Mesothelial cell of epicardium (in vitro differentiated cells): ENCODE measurements around the gene CARMIL3. TPM values are rescaled to one million over a fixed set of nuclear protein-coding genes. Genes with fewer than 3 reads are reported as not detected.
"Not testable (repeated sequence)": the region's sequence is repeated elsewhere in the genome, so short reads cannot be mapped to it uniquely, and the experiment has no call there.

Source experiments
- DNase-seq, 2 experiments: peaks; one replicate each; pipeline ENCODE4 v3.0.0; 2021; ENCODE audit warnings: low spot score in 2 of 2; ENCODE audit not compliant: unreplicated experiment in 2 of 2
- H3K27ac Mint-ChIP-seq: 2 replicates; pipeline ENCODE4 v1.8.0; 2021; ENCODE audit warnings: mixed read lengths
- H3K27me3 Mint-ChIP-seq: 2 replicates; pipeline ENCODE4 v1.8.0; 2021; ENCODE audit warnings: low read depth, mixed read lengths
- H3K36me3 Mint-ChIP-seq: 2 replicates; pipeline ENCODE4 v1.8.0; 2021; ENCODE audit warnings: mixed read lengths
- H3K4me1 Mint-ChIP-seq: 2 replicates; pipeline ENCODE4 v1.8.0; 2021; ENCODE audit warnings: mixed read lengths
- H3K4me3 Mint-ChIP-seq: 2 replicates; pipeline ENCODE4 v1.8.0; 2021; ENCODE audit warnings: mild to moderate bottlenecking, moderate library complexity, mixed read lengths
- H3K9me3 Mint-ChIP-seq: 2 replicates; pipeline ENCODE4 v1.8.0; 2021; ENCODE audit warnings: mixed read lengths
- total RNA-seq: library from RNA; stranded (reverse); gene quantifications from 3 replicates; pipeline ENCODE4 v1.2.1, GENCODE V29; 2021
- TF ChIP-seq, protein P1 (sequence below): fragments of 200-600 bp; sonication (generic); IDR thresholded peaks from one replicate; pipeline ENCODE4 v1.5.0; 2021; ENCODE audit warnings: antibody characterized with exemption; ENCODE audit not compliant: unreplicated experiment

Gene CARMIL3
- total RNA-seq, 1 donor from 2014 or later: 1.1 TPM

DNA sequence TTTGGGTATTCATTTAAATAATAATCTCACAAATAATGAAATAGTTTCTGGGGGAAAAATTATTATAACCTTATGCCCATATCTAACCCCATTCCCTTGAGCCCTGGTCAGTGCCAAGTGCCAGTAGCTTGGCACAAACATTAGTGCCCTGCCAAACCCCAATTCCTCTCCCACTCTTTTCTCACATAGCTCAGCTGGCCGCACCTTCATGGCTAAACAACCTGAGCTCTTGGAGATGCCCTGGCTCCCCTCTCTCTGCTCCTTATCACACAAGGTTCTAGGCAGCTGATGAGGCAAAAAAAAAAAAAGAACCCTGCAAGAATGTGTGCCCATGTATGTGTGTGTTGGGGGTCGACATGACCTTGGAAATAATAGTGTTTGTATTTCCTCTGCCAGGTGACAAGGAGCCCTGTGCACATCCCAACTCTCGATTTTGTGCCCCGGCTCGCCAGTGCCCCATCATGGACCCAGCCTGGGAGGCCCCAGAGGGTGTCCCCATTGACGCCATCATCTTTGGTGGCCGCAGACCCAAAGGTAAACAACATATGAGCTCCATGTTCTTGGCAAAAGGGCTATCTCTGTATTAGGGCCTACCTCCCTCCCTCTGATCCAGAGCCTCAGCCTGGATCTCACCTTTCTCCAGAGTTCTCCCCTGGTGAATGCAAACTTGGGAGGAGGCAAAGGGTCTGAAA is 50.7 kb downstream of the CARMIL3 start:
- no peak for DNase-seq
- peaks cover 19% of the 10 kb centered on the region for H3K36me3 Mint-ChIP-seq

DNA sequence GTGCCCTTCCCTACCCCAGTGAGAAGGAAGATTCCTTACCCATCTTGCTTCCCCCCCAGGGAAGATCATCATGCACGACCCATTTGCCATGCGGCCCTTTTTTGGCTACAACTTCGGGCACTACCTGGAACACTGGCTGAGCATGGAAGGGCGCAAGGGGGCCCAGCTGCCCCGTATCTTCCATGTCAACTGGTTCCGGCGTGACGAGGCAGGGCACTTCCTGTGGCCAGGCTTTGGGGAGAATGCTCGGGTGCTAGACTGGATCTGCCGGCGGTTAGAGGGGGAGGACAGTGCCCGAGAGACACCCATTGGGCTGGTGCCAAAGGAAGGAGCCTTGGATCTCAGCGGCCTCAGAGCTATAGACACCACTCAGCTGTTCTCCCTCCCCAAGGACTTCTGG is 51.6 kb downstream of the CARMIL3 start:
- Mint-ChIP-seq H3K36me3 (peaks cover 19% of the 10 kb centered on the region), H3K27me3 (no peaks in the 10 kb centered on the region), H3K27ac (no peak overlapping the region), H3K4me3 (no peak overlapping the region), H3K9me3 (peaks cover 8% of the 10 kb centered on the region), H3K4me1 (no peaks in the 10 kb centered on the region)
- no peak for DNase-seq
- TF ChIP-seq, protein P1, sequence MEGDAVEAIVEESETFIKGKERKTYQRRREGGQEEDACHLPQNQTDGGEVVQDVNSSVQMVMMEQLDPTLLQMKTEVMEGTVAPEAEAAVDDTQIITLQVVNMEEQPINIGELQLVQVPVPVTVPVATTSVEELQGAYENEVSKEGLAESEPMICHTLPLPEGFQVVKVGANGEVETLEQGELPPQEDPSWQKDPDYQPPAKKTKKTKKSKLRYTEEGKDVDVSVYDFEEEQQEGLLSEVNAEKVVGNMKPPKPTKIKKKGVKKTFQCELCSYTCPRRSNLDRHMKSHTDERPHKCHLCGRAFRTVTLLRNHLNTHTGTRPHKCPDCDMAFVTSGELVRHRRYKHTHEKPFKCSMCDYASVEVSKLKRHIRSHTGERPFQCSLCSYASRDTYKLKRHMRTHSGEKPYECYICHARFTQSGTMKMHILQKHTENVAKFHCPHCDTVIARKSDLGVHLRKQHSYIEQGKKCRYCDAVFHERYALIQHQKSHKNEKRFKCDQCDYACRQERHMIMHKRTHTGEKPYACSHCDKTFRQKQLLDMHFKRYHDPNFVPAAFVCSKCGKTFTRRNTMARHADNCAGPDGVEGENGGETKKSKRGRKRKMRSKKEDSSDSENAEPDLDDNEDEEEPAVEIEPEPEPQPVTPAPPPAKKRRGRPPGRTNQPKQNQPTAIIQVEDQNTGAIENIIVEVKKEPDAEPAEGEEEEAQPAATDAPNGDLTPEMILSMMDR: no peak

More for the DNA sequence above, 50.7 kb downstream of the CARMIL3 start:
- no peak overlapping the region for H3K4me3 Mint-ChIP-seq
- H3K9me3 Mint-ChIP-seq: peaks cover 8% of the 10 kb centered on the region
- no peak overlapping the region for H3K27ac Mint-ChIP-seq
- H3K27me3 Mint-ChIP-seq: no peaks in the 10 kb centered on the region
- no peaks in the 10 kb centered on the region for H3K4me1 Mint-ChIP-seq
- TF ChIP-seq, protein P1: no peak

DNA sequence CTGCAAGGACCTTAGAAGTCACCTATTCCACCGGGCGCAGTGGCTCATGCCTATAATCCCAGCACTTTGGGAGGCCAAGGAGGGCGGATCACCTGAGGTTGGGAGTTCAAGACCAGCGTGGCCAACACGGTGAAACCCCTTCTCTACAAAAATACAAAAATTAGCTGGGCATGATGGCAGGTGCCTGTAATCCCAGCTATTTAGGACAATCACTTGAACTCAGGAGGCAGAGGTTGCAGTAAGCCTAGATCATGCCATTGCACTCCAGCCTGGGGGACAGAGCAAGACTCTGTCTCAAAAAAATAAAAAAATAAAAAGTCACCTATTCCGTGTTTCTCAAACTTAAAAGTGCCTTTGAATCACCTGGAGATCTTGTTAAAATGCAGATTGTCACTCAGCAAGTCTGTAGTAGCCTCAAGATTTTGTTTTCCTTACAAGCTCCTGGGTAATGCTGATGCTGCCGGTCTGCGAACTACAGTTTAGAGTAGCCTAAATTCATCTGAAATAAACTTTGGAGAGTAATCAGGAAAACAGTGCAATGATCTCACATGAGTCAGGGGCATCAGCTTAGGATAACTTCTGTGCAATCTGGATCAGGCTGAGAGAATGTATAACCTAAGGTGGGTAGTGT is 53.9 kb downstream of the CARMIL3 start:
- not testable (repeated sequence) for DNase-seq, H3K27ac Mint-ChIP-seq, H3K4me3 Mint-ChIP-seq, H3K9me3 Mint-ChIP-seq, H3K4me1 Mint-ChIP-seq, H3K27me3 Mint-ChIP-seq
- H3K36me3 Mint-ChIP-seq: peaks cover 19% of the 10 kb centered on the region

DNA sequence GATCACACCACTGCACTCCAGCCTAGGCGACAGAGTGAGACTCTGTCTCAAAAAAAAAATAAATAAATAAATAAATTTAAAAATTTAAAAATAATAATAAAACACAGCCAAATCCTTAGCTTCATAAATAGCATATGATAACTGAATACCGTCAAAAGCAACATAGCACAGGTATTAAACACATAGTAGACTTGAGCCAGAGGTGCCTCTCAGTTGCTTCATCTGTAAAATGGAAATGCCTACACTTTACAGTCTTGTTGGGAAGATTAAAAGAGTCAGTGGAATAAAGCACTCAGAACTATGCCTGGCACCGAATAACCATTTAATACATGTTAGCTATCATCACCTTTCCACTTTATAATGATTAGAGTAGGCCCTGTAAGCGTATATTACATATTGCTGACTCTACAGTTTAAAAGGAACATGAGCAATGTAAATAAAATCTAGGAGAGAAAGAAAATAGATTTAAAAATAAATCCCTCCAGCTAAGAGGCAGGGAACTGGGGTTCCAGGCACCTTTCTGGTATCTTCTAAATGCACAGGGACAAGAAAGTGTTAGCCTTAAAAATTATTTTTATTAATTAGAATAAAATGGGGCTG is 55.0 kb downstream of the CARMIL3 start:
- no peak for DNase-seq
- H3K27me3 Mint-ChIP-seq: no peaks in the 10 kb centered on the region
- H3K27ac Mint-ChIP-seq: no peak overlapping the region
- peaks cover 8% of the 10 kb centered on the region for H3K9me3 Mint-ChIP-seq
- peaks cover 2% of the 10 kb centered on the region for H3K4me1 Mint-ChIP-seq
- H3K4me3 Mint-ChIP-seq: no peak overlapping the region
- TF ChIP-seq, protein P1: no peak
- peaks cover 19% of the 10 kb centered on the region for H3K36me3 Mint-ChIP-seq

DNA sequence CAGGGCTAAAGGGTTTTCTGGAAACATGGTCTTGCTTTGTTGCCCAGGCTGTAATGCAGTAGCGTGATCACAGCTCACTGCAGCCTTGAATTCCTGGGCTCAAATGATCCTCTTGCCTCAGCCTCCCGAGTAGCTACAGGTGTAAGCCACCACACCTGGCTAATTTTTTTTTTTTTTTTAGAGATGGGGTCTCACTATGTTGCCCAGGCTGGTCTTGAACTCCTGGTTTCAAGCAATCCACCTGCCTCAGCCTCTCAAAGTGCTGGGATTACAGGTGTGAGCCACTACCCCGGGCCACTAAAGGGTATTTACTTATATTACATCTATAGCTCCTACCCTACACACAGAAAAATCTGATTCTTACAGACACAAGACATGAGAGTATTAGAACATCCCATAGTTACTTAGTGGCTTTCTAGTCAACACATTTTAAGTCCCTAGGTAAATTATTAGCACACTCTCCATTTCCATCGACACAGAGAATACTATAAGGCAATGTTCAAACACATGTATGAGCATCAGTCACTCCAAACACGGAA is 56.6 kb downstream of the CARMIL3 start:
- no peaks in the 10 kb centered on the region for H3K27me3 Mint-ChIP-seq
- no peak overlapping the region for H3K27ac Mint-ChIP-seq
- no peak overlapping the region for H3K4me3 Mint-ChIP-seq
- TF ChIP-seq, protein P1: no peak
- no peak for DNase-seq
- peaks cover 4% of the 10 kb centered on the region for H3K4me1 Mint-ChIP-seq
- H3K36me3 Mint-ChIP-seq: peaks cover 10% of the 10 kb centered on the region
- H3K9me3 Mint-ChIP-seq: peaks cover 8% of the 10 kb centered on the region

DNA sequence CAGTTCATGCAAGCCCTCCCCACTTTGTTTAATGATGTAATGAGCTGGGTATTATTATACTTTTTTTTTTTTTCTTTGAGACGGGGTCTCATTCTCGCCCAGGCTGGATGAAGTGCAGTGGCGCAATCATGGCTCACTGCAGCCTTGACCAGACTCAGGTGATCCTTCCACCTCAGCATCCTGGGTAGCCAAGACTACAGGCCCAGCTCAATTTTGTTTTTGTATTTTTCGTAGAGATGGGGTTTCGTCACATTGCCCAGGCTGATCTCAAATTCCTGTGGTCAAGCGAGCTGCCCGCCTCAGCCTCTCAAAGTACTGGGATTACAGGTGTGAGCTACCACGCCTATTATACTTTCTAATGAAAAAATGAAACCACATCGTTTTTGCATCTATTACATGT is 58.3 kb downstream of the CARMIL3 start:
- H3K27me3 Mint-ChIP-seq: peaks cover 2% of the 10 kb centered on the region
- TF ChIP-seq, protein P1: no peak
- DNase-seq: no peak
- H3K4me3 Mint-ChIP-seq: no peak overlapping the region
- H3K9me3 Mint-ChIP-seq: peaks cover 2% of the 10 kb centered on the region
- no peak overlapping the region for H3K27ac Mint-ChIP-seq
- no peaks in the 10 kb centered on the region for H3K36me3 Mint-ChIP-seq
- H3K4me1 Mint-ChIP-seq: peaks cover 5% of the 10 kb centered on the region
